Mucosa of rectum (tissue), 2 donors: Measurements from ENCODE around the gene RTCB.

Source experiments
- H3K27ac ChIP-seq, 2 donors: one replicate each; pipeline ENCODE4 v1.7.0; 2013; ENCODE audit warnings: inconsistent platforms in 2 of 2, low read depth in 2 of 2, low read length in 2 of 2
- H3K27me3 ChIP-seq, 2 donors: one replicate each; pipeline ENCODE4 v1.7.0; 2013; ENCODE audit warnings: low read length in 2 of 2; ENCODE audit not compliant: control insufficient read depth in 2 of 2, insufficient read depth in 2 of 2
- H3K36me3 ChIP-seq, 2 donors: one replicate each; pipeline ENCODE4 v1.7.0; 2013; ENCODE audit warnings: low read length in 2 of 2; ENCODE audit not compliant: control insufficient read depth in 2 of 2, insufficient read depth in 2 of 2
- H3K4me1 ChIP-seq, 2 donors: one replicate each; pipeline ENCODE4 v1.7.0; 2013; ENCODE audit warnings: low read length in 2 of 2, mild to moderate bottlenecking in 1 of 2; ENCODE audit not compliant: control insufficient read depth in 2 of 2, insufficient read depth in 2 of 2
- H3K4me3 ChIP-seq, 2 donors: one replicate each; pipeline ENCODE4 v1.7.0; 2013; ENCODE audit warnings: low read length in 2 of 2
- H3K9ac ChIP-seq, 2 donors: one replicate each; pipeline ENCODE4 v1.7.0; 2013; ENCODE audit warnings: low read length in 2 of 2, low read depth in 1 of 2, mild to moderate bottlenecking in 1 of 2
- H3K9me3 ChIP-seq, 2 donors: one replicate each; pipeline ENCODE4 v1.7.0; 2013; ENCODE audit warnings: low read length in 2 of 2; ENCODE audit not compliant: control insufficient read depth in 2 of 2
- donor health status: healthy.
- donor health status: Normal muscosa, but diverticular disease.

Gene RTCB

DNA sequence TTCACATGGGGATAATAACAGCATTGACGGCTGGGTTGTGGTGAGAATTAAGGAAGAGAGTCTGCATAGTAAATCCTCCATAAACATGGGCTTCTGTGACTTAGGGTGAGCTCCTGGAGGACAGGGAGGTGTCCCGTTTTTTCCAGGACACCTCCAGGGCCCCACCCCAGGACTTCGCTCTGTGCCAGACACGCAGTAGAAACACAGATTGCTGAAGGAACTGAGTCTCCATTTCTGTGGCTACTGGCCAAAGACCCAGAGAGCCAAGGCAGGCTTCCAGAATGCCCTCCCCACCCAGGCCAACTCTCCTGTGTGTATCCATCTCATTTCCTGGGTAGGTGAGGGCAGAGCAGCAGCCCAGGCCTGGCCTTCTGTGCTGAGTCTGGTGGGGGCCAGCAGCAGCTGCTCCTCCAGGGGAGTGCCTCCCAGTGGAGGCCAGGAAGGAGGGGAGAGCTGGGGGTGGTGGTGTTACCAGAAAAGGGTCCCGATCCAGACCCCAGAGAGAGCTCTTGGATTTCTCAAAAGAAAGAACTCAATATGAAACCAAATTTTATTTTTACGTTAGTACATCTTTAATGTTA lies 63.9 kb downstream of the RTCB start:
- no peak overlapping the region for H3K9ac ChIP-seq
- no peaks in the 10 kb centered on the region for H3K36me3 ChIP-seq
- no peak overlapping the region for H3K27ac ChIP-seq
- H3K4me3 ChIP-seq, result no peak overlapping the region
- H3K9me3 ChIP-seq, result no peaks in the 10 kb centered on the region
- H3K4me1 ChIP-seq, result no peaks in the 10 kb centered on the region
- no peaks in the 10 kb centered on the region for H3K27me3 ChIP-seq

DNA sequence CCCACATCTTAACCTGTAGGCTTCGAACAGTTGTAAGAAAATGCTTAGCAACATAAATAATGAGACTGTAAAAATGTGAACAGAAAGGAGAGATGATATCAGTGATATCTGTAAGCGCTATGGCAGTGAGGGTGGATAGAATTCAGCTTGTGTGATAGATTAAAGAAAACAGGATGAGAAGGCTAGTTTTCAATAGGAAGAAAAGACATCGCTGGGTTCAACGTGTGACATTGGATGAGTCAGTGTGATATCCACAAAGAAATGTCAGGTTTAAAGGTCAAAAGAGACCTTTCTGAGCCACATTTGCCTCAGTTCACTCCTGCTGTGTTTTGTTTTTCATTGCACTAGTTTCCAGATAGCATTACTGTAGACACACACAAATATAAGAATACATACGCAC lies 68.1 kb downstream of the RTCB start:
- Histone ChIP-seq H3K36me3 (no peaks in the 10 kb centered on the region), H3K4me3 (no peak overlapping the region), H3K27ac (no peak overlapping the region)

GRCh38 chr22:32342977-32343376 lies 69.1 kb downstream of the RTCB start:
- H3K4me1 ChIP-seq, result no peaks in the 10 kb centered on the region
- H3K9ac ChIP-seq, result no peak overlapping the region
- H3K27ac ChIP-seq, result no peak overlapping the region
- no peak overlapping the region for H3K4me3 ChIP-seq
- H3K36me3 ChIP-seq, result no peaks in the 10 kb centered on the region
- H3K27me3 ChIP-seq, result peaks cover 0 to 3% of the 10 kb centered on the region in 2 donors
- H3K9me3 ChIP-seq, result no peaks in the 10 kb centered on the region

More for the DNA sequence above, 68.1 kb downstream of the RTCB start:
- Histone ChIP-seq H3K9me3 (no peaks in the 10 kb centered on the region), H3K4me1 (no peaks in the 10 kb centered on the region), H3K27me3 (peaks cover 0 to 3% of the 10 kb centered on the region in 2 donors), H3K9ac (no peak overlapping the region)

DNA sequence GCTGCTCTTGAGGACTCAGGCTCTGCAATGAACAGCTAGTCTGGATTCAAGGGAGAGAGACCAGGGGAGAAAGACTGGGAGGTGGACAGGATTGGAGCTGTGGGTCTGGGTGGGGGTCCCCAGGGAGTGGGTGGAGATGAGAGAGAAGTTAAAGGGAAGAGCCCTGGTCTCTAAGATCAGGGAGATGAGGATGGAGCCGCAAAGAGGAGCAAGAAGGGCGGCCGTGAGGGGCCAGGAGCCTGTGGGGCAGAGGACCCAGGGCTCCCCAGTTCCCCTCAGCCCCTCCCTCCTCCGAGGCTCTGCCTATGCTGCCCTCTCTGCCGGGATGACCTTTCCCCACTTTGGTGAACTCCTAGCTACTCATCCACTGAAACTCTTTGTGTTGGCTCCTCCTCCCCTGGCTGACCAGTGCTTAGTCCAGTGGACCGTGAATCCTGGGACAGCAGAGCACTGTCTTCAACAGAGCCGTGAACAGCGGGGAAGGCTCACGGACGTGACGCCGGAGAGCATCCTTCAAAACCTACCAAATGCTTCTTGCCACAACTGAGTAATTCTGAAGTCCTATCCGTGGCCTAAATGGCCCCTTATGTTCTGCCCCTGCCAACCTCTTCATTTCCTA lies 70.8 kb downstream of the RTCB start:
- Histone ChIP-seq H3K9ac (no peak overlapping the region), H3K27ac (no peak overlapping the region), H3K4me3 (no peak overlapping the region), H3K36me3 (no peaks in the 10 kb centered on the region), H3K27me3 (peaks cover 3% of the 10 kb centered on the region in 2 donors), H3K4me1 (no peaks in the 10 kb centered on the region), H3K9me3 (no peaks in the 10 kb centered on the region)

DNA sequence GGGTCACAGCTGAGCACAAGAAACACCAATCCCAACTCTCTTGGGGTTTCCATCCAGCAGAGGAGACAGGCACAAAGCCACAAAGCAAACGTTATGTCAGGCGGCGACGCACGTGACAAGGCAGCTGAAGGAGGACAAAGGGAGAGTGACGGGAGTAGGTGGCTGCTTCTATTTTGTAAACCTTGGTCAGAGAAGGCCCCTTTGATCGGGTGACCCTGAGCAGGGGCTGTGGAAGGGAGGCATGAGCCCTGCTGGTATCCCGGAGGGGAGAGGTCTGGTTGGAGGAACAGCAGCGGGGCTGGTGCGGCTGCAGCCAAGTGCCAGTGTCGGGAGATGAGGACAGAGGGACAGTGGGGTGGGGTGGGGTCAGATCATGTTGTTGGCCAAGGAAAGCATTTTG lies 71.6 kb downstream of the RTCB start:
- H3K4me1 ChIP-seq, result no peaks in the 10 kb centered on the region
- peaks cover 3% of the 10 kb centered on the region in 2 donors for H3K27me3 ChIP-seq
- no peak overlapping the region for H3K9ac ChIP-seq
- no peaks in the 10 kb centered on the region for H3K9me3 ChIP-seq
- H3K36me3 ChIP-seq, result no peaks in the 10 kb centered on the region
- H3K27ac ChIP-seq, result no peak overlapping the region
- no peak overlapping the region for H3K4me3 ChIP-seq

DNA sequence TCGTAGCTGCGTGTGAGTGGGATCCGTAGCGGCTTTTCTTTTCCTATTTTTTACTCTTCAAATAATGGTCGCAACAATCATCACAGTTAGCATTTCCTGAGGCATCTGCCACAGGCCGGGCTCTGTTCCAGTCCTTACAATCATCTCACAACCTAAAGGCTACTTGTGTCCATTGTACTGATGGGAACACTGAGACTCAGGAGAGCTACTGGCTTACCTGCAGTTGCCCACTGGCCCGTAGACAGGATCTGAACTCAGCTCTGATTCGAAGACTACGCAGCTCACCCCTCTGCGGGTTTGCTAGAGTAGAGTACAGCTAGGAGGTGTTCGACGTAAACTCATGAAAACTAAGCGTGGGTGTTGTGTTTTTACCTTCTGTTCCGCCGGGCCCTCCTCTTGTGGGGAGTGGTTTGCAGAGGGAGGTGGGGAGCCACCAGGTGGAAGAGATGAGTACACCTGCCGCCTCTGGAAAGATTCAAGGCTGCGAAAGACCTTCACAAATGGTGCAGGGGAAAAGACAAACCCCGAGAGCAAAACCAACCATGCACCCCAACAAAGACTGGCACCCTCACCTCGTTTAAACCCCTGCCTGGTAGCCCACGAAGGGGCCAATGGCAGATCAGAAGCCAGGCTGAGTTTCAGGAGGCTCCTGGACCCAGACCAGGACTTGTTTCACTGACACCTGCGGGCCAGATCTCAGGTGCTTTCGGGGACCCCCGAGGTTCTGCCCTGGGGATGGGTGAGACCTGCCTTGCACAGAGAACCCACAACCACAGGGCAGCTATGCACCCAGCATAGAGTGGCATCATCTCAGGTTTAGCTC lies 72.6 kb downstream of the RTCB start:
- Histone ChIP-seq H3K36me3 (no peaks in the 10 kb centered on the region), H3K4me1 (no peaks in the 10 kb centered on the region), H3K4me3 (no peak overlapping the region), H3K9me3 (no peaks in the 10 kb centered on the region), H3K9ac (no peak overlapping the region), H3K27me3 (peaks cover 3% of the 10 kb centered on the region in 2 donors), H3K27ac (no peak overlapping the region)

- Histone ChIP-seq H3K36me3 (no peaks in the 10 kb centered on the region), H3K27me3 (peaks cover 3 to 7% of the 10 kb centered on the region in 2 donors), H3K9ac (no peak overlapping the region), H3K27ac (no peak overlapping the region), H3K4me3 (no peak overlapping the region), H3K4me1 (no peaks in the 10 kb centered on the region), H3K9me3 (no peaks in the 10 kb centered on the region)
Observed at GRCh38 chr22:32338757-32339156, 73.3 kb downstream of the RTCB start.
